HG02759 (cell line): Measurements from ENCODE around the gene MYH9.
"Not testable (repeated sequence)": the region's sequence is repeated elsewhere in the genome, so short reads cannot be mapped to it uniquely, and the experiment has no call there.

Source experiments
- ATAC-seq: cut with Tn5 transposase; IDR thresholded peaks from one replicate; pipeline ENCODE4 v1.9.1; 2021; ENCODE audit warnings: mild to moderate bottlenecking, moderate library complexity; ENCODE audit not compliant: unreplicated experiment

The MYH9 gene

GRCh38 chr22:36415415-36416168 is 27.8 kb upstream of the MYH9 start:
- ATAC-seq, result no peak

- no peak for ATAC-seq
Observed at GRCh38 chr22:36413022-36413775, 25.4 kb upstream of the MYH9 start.

- ATAC-seq, result no peak
Observed at GRCh38 chr22:36411589-36412258, 24.0 kb upstream of the MYH9 start.

GRCh38 chr22:36409911-36410756 is 22.4 kb upstream of the MYH9 start:
- no peak for ATAC-seq

GRCh38 chr22:36409554-36409910 is 21.8 kb upstream of the MYH9 start:
- ATAC-seq, result not testable (repeated sequence)

GRCh38 chr22:36409056-36409455 is 21.3 kb upstream of the MYH9 start:
- ATAC-seq, result no peak

GRCh38 chr22:36406721-36407120 is 19.0 kb upstream of the MYH9 start:
- no peak for ATAC-seq

- no peak for ATAC-seq
Observed at GRCh38 chr22:36405671-36406538, 18.1 kb upstream of the MYH9 start.

- no peak for ATAC-seq
Observed at GRCh38 chr22:36405221-36405661, 17.5 kb upstream of the MYH9 start.

GRCh38 chr22:36404446-36404845 is 16.7 kb upstream of the MYH9 start:
- no peak for ATAC-seq

- ATAC-seq, result no peak
Observed at GRCh38 chr22:36399472-36399778, 11.7 kb upstream of the MYH9 start.

GRCh38 chr22:36398601-36399471 is 11.1 kb upstream of the MYH9 start:
- ATAC-seq, result no peak

- no peak for ATAC-seq
Observed at GRCh38 chr22:36397131-36398093, 9.6 kb upstream of the MYH9 start.

GRCh38 chr22:36395915-36396314 is 8.1 kb upstream of the MYH9 start:
- no peak for ATAC-seq

- no peak for ATAC-seq
Observed at GRCh38 chr22:36395055-36395849, 7.5 kb upstream of the MYH9 start.

GRCh38 chr22:36391638-36392037 is 3.9 kb upstream of the MYH9 start:
- no peak for ATAC-seq

GRCh38 chr22:36389122-36389521 is 1.4 kb upstream of the MYH9 start:
- ATAC-seq, result not testable (repeated sequence)

GRCh38 chr22:36387709-36387958 is 133 bp downstream of the MYH9 start:
- peak; percentile 5 for ATAC-seq
